NCI-H1417 (cell line): ENCODE measurements around the gene NHS.
A peak's percentile ranks its signal among the peaks of the same experiment; 100 is the strongest.
"Not testable (repeated sequence)": the region's sequence is repeated elsewhere in the genome, so short reads cannot be mapped to it uniquely, and the experiment has no call there.

Experiments
- DNase-seq, 3 experiments: peaks; one replicate each; lab custom pipeline; 2025; lab: John Stamatoyannopoulos, UW

Gene NHS

DNA sequence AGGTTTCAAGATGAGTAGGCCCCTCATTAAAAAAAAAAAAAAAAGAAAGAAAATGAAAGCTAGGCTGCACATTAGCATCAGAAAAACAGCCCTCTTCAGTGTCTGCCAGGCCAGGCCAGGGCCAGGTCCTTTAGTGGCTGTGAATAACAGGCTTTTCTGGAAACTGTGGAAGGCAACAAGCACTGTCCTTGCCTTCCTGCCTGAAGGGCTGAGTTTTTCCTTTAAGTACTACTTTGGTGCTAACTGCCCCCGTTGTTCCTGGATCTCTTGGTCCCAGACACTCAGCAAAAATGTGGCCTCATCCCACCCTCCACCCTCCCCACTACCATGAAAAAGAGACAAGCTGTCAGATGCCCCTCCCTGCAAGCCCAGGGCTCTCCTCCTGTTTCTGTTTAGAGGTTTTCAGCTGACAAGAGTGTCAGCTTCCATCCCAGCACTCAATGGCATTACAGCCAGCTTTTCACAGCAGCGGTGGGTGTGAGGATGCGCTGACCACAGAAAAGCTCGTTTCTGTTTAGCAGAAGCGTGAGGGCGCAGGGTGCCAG is 174.2 kb downstream of the NHS start:
- peak in 2 of 3 experiments; percentile 39 to 47 for DNase-seq

- no peak for DNase-seq
These were observed 175.0 kb downstream of the NHS start for GRCh38 chrX:17550011-17550410.

DNA sequence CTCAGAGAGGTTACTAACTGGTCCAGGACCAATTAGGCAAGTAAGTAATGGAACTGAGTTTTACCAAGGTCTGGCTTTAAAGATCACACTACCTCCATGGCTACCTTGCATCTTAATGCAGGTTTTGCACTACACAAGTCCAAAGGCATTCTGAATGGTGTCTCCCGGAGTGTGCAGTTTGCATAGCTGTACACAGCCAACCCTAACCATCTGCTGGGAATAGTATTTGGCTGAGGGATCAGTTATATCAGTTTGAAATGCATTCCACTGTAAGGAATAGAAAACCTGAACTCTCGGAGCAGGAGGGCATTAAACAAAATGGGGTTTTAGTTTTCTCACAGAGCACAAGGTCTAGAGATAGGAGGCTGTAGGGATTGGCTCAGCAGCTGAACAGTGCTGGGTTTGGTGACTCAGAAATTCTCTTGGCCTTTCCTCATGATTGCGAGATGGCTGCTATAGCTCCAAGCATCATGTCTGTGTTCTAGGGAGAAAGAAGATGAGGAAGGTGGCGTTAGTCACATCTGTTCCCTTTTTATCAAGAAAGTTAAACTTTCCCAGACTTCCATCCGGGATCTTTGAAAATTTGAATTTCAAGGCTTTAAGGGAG is 177.1 kb downstream of the NHS start:
- DNase-seq = no peak

DNA sequence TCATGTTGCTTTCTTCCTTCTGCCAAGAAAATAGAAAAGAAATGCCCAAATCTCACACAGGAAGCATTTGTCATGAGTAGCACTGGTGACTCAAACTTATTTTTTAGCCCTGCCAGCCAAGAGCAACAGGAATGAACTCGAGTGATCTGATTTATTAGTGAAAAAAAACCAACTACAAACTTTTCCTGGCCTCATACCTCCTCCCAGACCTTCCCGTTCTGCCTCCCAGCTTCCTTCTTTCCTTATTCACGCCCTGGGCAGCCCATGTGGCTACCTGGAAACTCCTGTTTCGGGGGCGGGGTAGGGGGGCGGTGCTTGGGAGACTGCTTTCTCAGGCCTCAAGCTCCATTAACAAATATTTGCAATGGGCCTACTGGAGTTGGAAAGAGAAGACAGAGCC is 178.5 kb downstream of the NHS start:
- DNase-seq = no peak

GRCh38 chrX:17553961-17554482 is 179.0 kb downstream of the NHS start:
- DNase-seq = no peak

DNA sequence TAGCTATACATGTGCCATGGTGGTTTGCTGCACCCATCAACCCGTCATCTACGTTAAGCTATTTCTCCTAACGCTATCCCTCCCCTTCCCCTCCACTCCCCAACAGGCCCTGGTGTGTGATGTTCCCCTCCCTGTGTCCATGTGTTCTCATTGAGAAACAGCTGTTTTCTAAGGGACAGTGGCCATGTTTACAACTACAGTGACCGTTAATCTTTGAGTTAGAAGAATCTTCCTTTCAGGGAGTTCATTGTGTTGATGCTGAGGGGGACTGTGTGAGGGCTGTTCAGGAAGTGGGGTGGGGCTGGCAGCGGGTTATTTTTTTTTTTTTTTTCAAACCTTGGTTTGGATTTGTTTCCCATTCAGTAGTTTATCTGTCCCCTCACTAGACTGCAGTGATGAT is 179.9 kb downstream of the NHS start:
- DNase-seq = no peak

DNA sequence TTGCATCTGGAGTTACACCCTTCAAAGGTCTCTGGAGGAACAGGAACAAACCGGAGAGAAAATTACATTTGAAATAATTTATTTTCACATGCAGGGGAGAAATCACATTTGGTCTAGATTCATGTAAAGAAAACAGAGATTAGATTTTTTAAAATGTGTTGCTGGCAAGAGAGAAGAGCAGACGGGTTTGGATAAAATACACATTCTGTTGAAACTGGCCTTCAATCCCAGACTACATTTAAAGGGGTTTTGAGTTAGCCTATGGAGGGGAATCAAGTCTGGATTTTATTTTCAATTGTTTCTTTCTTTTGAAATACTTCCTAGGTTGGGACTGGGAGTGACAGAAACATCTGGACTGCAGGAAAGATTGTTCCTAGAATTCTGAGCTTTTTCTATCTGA is 180.8 kb downstream of the NHS start:
- DNase-seq = no peak

DNA sequence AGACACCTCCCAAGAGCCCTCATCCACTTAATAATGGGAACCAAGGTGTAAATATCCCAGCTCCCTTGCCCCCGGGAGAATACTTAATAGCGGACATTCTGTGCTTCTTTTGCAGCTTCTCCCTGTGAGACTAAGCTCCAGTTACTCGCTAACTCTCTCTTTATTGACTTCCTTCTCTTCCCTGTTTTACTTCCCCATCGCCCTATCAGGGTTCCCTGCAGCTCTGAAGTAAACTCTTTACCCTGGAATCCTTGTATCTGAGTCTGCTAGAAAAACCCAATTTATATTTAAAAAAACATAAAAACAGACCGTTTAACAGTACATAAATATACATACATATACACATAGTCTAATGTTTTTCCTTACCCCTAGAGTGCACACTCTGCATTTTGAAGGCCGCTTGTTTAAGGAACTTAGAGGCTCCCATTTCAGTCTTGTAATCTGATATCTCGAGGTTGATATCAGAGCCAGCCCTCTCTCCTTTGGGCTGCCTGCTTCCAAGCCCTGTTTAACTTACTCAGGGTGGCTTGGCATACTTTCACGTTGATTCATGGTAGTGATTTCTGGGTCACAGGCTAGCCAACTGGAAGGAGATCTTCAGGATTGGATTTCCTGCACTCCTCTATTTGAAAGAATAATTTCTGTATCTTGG is 184.9 kb downstream of the NHS start:
- no peak for DNase-seq

GRCh38 chrX:17560385-17560784 is 185.4 kb downstream of the NHS start:
- no peak for DNase-seq

- DNase-seq = no peak
These were observed 188.1 kb downstream of the NHS start for GRCh38 chrX:17563076-17563475.

DNA sequence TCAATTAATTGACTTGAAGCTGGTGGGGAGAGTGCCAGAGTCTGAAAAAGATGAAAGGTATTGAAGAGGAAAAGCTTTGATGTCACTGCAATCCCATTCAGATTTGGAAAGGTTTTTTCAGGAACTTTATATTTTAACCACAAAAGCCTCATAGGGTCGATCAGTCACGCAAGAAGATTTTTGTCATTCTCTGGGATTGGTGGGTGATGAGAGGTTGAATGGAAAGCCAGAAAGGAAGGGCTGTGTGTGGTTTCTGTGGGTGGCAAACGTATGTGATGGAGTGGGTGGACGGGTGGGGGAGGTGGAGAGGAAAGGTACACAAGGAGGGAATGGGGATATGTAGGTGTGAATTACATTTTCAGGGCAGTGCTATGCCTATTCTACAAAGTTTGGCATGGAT is 188.5 kb downstream of the NHS start:
- DNase-seq = no peak

GRCh38 chrX:17564689-17565409 is 189.8 kb downstream of the NHS start:
- no peak for DNase-seq

DNA sequence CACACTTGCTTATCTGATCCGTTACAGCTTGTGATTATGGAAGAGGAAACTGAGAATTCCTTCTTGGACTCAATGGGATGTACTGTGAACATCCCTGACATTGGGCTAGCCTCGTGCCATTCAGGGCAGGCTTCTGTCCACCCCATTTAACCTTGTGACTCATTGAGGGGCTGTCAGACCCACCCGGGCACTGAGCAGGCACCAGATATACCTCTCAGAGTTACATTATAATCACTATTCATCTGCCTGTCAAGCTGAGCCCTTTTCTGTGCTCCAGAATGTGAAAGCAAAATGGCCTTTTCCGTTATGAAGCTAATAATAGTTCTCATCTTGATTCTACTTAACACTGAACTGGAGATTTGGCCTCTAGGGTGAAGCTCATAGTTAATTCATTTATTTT is 191.7 kb downstream of the NHS start:
- DNase-seq = no peak

DNA sequence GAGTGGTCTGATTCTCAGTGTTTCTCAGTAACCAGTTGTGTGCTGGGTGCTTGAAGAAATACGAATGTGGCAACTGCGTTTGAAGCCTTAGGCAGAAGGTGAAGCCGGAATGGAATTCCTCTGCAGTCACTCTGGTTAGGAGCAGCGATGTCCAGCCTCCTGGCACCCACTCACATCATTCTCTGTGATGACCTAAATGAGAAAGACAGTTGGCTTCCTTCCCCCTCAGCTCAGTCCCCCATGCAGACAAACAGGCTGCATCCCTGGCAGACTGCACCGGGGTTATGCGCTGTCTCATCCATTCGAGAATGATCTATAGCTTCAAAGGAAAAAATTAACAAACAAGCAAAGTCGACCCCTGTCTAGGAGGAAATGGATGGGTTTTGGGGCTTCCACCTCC is 192.2 kb downstream of the NHS start:
- no peak for DNase-seq

- no peak for DNase-seq
These were observed 192.8 kb downstream of the NHS start for GRCh38 chrX:17567821-17568220.

DNA sequence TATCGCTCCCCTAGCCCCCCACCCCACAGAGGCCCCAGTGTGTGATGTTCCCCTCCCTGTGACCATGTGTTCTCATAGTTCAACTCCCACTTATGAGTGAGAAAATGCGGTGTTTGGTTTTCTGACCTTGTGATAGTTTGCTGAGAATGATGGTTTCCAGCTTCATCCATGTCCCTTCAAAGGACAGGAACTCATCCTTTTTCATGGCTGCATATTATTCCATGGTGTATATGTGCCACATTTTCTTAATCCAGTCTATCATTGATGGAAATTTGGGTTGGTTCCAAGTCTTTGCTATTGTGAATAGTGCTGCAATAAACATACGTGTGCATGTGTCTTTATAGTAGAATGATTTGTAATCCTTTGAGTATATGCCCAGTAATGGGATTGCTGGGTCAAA is 193.8 kb downstream of the NHS start:
- DNase-seq = not testable (repeated sequence)

GRCh38 chrX:17579026-17579425 is 204.0 kb downstream of the NHS start:
- DNase-seq = no peak

DNA sequence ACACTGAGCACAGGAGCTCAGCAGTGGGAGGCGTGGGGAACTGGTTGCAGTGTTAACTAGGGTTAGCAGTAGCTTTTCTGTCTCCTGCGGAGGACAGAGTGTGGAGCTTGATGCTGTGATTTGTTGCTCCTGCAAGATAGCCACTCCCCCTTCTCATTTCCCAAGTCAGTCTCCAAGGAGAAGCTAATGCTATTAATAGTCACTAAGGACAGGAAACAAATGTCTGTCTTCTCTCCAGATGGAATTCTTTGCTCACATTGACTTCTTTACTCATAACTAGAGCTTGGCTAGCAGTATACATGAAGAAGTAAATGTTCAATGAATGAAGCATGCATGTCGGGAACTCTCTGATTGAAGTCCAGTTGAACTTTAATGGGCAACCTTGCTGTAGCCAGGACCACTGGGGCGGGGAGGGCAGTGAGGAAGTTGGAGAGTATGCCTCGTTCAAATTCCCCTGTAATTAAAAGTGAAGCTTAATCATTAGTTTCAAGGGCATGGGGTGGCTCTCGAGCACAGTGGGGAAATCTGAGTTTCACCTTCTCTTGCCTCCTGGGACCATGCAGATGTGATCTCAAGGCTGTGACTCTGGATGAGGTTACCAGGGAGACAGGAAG is 205.6 kb downstream of the NHS start:
- DNase-seq = no peak

GRCh38 chrX:17581641-17582040 is 206.6 kb downstream of the NHS start:
- DNase-seq = no peak

DNA sequence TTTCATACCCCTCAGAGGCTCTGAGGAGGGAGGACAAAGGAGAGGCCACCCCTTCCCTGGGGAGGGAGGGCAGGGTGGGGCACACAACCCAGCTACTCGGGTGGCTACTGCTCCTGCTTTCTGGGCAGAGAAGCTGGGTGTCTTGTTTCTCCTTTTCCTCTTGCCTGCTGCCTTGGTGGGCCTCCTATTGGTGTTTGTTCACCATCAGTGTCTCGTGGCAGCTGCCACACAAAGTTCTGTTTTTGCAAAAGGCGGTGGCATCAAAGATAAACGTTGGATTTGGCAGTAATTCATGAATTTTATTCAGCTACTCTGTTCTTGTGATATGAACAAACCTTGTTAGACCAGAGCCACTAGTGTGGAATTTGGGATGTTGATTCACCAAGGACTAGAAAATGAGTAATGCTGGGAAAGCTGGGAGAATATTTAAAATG is 209.3 kb downstream of the NHS start:
- DNase-seq = no peak

DNA sequence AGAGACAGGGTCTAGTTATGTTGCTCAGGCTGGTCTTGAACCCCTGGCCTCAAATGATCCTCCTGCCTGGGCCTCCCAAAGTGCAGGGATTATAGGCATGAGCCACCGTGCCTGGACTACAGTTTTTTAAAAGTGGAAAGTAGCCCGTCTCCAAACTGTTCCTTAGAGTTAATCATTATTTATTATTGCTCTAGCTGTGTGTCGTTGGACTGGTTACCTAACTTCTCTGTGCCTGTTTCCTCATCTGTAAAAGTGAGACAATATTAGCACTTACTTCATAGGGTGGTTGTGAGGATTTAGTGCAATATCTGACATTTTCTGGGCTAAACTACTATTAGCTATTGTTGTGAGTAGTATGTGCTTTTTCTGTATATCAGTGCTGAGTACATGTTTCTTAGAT is 210.0 kb downstream of the NHS start:
- DNase-seq = no peak

GRCh38 chrX:17587366-17587765 is 212.4 kb downstream of the NHS start:
- no peak for DNase-seq
